Peyer's patch (tissue), 4 donors: ENCODE data around the gene POGZ.

Experiments used
- POLR2A ChIP-seq, 2 donors: fragments of 450-650 bp; IDR thresholded peaks; one replicate each; pipeline ENCODE4 v1.5.1; 2017; ENCODE audit warnings: antibody characterized with exemption in 2 of 2, mild to moderate bottlenecking in 2 of 2, moderate library complexity in 2 of 2
- TF ChIP-seq, protein P1 (sequence below), 6 experiments: fragments of 450-650 bp in 4 of 6; fragments of 200-600 bp in 2 of 6; sonication (generic) in 1 of 6; IDR thresholded peaks; one replicate each; pipeline ENCODE4 v1.5.1; 2017 to 2019; ENCODE audit warnings: antibody characterized with exemption in 6 of 6, mild to moderate bottlenecking in 3 of 6, moderate library complexity in 1 of 6

DNA sequence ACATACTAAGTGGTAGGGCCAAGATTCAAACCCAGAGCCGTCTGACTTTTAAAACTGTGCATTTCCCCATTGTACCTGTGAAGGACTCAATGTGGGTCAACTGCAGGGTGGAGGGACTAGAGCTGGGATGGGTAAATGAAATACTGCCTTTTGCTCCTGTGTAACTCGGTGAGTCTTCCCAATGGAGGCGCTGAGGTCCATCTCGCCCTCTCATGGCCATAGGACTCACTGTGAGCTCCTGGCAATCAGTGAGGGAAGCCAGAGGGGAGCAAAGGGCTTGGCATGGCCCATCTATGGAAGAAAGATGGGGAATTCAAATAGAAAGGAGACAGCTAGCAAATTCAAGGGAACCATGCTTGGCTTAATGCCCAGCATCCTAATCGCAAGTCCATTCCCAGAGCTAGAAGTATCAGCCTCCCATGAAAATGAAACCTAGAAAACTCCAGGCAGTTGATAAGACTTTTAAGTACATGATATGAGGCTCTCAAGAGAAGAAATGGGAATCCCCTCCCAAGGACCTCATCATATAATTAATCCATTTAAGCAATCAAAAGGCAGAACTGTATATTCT is 26.5 kb upstream of the POGZ start:
- TF ChIP-seq, protein P1, sequence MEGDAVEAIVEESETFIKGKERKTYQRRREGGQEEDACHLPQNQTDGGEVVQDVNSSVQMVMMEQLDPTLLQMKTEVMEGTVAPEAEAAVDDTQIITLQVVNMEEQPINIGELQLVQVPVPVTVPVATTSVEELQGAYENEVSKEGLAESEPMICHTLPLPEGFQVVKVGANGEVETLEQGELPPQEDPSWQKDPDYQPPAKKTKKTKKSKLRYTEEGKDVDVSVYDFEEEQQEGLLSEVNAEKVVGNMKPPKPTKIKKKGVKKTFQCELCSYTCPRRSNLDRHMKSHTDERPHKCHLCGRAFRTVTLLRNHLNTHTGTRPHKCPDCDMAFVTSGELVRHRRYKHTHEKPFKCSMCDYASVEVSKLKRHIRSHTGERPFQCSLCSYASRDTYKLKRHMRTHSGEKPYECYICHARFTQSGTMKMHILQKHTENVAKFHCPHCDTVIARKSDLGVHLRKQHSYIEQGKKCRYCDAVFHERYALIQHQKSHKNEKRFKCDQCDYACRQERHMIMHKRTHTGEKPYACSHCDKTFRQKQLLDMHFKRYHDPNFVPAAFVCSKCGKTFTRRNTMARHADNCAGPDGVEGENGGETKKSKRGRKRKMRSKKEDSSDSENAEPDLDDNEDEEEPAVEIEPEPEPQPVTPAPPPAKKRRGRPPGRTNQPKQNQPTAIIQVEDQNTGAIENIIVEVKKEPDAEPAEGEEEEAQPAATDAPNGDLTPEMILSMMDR (IDR thresholded peaks at IDR 0.05) = no peak
- no peak for TF ChIP-seq POLR2A (IDR thresholded peaks at IDR 0.05)
